ENCODE measurements around the gene AGO1.
"Not testable (repeated sequence)": the region's sequence is repeated elsewhere in the genome, so short reads cannot be mapped to it uniquely, and the experiment has no call there.

- TF ChIP-seq YY1 (IDR thresholded peaks at IDR 0.05; ENCODE audit: insufficient read depth, insufficient read length); ZNF274 (IDR thresholded peaks at IDR 0.05; ENCODE audit: low read depth, low read length); SUZ12 (IDR thresholded peaks at IDR 0.05; ENCODE audit: extremely low read depth, insufficient read depth, insufficient read length): not testable (repeated sequence)
These were observed 8.9 kb upstream of the AGO1 start for GRCh38 chr1:35874115-35874514.

Measured in NT2/D1 (cell line).